WI38 (cell line): Measurements from ENCODE around the gene RIC3.
"Not testable (repeated sequence)": the region's sequence is repeated elsewhere in the genome, so short reads cannot be mapped to it uniquely, and the experiment has no call there.

ENCODE experiments used
- H3K4me3 ChIP-seq: 2 replicates; pipeline ENCODE4 v1.5.1; 2011; ENCODE audit warnings: low read depth, mild to moderate bottlenecking, control low read depth, low read length
- TF ChIP-seq, protein P1 (sequence below): IDR thresholded peaks from 2 replicates; pipeline ENCODE4 v1.5.1; 2012; ENCODE audit warnings: low read depth, mild to moderate bottlenecking, control low read depth, low read length

The RIC3 gene

DNA sequence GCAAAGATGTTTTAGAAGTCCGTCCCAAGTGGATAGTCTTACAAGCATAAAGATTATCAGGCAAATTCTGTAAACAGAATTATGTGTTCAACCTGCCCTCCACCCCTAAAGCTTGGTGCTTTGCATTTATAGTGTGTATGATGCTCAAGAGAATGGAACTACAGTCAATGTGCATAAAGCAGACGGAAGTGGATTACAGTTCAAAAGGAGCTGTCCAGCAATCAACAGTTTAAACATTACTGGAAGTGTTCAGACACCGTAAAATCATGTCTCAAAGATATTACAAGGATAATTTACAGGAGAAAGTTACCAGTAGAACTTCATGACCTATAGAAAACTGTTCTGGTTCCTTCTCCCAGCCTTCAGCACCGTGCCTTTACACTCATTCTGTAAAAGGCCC is 1.0 kb downstream of the RIC3 start:
- TF ChIP-seq, protein P1, sequence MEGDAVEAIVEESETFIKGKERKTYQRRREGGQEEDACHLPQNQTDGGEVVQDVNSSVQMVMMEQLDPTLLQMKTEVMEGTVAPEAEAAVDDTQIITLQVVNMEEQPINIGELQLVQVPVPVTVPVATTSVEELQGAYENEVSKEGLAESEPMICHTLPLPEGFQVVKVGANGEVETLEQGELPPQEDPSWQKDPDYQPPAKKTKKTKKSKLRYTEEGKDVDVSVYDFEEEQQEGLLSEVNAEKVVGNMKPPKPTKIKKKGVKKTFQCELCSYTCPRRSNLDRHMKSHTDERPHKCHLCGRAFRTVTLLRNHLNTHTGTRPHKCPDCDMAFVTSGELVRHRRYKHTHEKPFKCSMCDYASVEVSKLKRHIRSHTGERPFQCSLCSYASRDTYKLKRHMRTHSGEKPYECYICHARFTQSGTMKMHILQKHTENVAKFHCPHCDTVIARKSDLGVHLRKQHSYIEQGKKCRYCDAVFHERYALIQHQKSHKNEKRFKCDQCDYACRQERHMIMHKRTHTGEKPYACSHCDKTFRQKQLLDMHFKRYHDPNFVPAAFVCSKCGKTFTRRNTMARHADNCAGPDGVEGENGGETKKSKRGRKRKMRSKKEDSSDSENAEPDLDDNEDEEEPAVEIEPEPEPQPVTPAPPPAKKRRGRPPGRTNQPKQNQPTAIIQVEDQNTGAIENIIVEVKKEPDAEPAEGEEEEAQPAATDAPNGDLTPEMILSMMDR, result no peak
- no peak overlapping the region for H3K4me3 ChIP-seq

DNA sequence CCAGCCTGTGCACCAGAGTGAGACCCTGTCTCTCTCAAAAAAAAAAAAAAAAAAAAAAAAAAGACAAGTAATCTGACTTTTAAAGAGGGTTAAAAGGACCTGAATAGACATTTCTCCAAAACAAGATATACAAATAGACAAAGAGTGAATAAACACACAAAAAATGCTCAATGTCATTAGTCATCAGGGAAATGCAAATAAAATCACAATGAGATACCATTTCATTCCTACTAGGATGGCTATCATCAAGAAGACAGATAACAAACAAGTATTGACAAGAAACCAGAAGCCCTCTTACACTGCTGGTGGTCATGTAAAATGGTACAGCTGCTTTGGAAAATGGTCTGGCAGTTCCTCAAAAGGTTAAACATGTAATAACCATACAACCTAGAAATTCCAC is 4.1 kb downstream of the RIC3 start:
- H3K4me3 ChIP-seq, result no peak overlapping the region
- TF ChIP-seq, protein P1, result no peak

DNA sequence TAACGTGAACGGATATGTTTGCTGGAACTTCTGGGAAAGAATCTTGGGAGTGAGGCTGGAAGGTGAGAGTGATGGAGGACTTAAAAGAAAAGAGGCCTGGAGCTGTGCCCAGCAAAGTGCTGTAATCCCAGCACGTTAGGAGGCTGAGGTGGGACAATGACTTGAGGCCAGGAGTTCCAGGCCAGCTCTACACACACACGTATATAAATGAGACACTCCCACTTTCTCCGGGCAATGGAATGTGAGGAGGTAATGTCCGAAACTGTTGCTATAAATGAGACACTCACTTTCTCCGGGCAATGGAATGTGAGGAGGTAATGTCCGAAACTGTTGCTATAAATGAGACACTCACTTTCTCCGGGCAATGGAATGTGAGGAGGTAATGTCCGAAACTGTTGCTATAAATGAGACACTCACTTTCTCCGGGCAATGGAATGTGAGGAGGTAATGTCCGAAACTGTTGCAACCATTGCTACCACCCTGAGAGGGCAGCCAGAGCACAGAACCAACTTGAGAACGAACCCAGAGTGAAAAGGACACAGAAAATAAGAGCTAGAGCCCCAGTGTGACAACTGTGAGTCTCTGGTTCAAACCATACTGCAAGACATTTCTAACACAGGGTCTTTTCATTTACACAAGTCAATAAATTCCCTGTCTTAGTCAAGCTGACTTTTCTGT is 7.1 kb downstream of the RIC3 start:
- not testable (repeated sequence) for H3K4me3 ChIP-seq

DNA sequence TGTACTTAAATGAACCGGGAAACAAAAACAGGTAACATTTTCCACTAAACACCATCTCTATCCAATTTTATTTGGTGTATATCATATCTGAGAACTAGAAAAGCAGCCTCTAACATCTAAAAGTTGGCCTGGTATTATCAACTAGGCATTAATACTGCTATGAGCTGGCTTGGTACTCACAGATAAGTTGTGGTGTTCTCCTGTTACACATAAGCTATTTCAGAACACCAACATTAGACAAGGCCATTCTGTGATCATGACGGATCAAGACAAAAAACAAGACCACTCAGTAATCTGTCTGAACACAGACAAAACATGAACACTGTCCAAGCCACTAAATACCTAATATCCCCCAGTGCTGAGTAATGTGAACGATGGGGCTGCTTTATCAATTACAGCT is 11.9 kb downstream of the RIC3 start:
- TF ChIP-seq, protein P1, result no peak
- H3K4me3 ChIP-seq, result no peak overlapping the region

DNA sequence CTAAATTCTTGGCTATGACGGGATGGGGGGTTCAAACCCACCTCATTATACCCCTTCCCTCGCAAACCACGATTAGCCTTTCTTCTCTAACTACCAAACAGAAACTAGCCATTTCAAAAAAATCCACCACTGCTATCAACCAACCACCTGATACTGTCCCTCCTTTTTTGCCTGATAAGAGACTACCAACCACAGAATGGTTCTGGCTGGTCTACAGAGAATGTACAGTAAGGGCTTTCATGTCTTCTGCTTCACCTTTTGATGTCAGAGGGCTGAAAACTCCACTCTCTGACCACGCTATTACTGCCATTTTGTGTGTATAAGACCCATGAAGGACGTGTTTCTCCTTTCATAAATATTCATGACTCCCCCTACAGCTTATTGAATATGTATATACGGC is 19.1 kb downstream of the RIC3 start:
- no peak overlapping the region for H3K4me3 ChIP-seq
- TF ChIP-seq, protein P1, result no peak

DNA sequence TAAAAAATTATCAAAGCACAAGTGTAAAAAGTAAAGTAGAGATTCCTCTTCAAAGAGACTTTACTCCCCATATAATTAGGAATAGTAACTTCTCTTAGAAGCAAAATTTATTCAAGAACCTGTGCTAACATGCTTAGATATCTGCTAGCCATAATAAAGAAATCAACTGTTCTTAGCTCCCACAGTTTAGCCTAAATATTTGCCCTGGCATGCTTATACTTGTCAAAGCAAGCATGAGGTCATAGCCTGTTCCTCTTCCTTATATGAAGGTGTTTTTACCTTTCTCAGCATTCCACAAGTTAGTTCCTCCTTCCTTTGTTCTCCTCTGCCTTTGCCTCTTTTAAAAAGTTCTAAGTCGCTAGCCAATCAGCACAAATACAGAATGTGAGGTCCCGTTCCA is 30.3 kb downstream of the RIC3 start:
- TF ChIP-seq, protein P1, result no peak
- H3K4me3 ChIP-seq, result no peak overlapping the region

DNA sequence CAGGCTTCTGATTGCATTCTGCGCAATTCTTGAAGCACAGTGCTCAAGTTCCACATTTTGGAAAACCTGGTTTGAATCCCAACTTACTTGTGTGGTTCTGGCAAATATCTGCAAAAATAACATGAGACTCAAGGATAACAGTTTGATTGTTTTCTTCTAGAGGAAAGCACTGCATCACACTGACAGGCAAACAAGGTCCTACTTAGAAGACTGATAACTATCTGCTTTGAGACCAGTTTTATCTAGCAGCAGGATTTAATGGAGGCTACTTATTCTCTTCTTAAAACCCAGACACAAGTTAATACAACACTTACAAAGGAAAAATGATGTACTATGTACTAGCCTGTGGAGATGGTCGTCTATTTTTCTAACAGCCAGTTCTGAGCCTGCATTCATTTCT is 41.4 kb downstream of the RIC3 start:
- no peak overlapping the region for H3K4me3 ChIP-seq
- TF ChIP-seq, protein P1, result no peak
